Right lobe of liver (tissue), 4 donors: Measurements from ENCODE around the gene NVL.

ENCODE experiments used
- POLR2A ChIP-seq: fragments of 450-650 bp; IDR thresholded peaks from one replicate; pipeline ENCODE4 v1.6.1; 2017; ENCODE audit warnings: antibody characterized with exemption, mild to moderate bottlenecking
- TF ChIP-seq, protein P1 (sequence below), 4 donors: fragments of 200-600 bp in 3 of 4; fragments of 450-650 bp in 1 of 4; IDR thresholded peaks; one replicate each; pipeline versions ENCODE4 v1.5.1 to v1.8.0; 2016 to 2022; ENCODE audit warnings: antibody characterized with exemption in 4 of 4, mild to moderate bottlenecking in 2 of 4
- donor health status: DM: no; HTN: no; CAD: no.
- donor health status: DM: no; HTN: no; CAD: no.
- donor health status: DM: no; HTN: yes; CAD: no.

GRCh38 chr1:224329484-224329841 lies 509 bp downstream of the NVL start:
- TF ChIP-seq, protein P1, sequence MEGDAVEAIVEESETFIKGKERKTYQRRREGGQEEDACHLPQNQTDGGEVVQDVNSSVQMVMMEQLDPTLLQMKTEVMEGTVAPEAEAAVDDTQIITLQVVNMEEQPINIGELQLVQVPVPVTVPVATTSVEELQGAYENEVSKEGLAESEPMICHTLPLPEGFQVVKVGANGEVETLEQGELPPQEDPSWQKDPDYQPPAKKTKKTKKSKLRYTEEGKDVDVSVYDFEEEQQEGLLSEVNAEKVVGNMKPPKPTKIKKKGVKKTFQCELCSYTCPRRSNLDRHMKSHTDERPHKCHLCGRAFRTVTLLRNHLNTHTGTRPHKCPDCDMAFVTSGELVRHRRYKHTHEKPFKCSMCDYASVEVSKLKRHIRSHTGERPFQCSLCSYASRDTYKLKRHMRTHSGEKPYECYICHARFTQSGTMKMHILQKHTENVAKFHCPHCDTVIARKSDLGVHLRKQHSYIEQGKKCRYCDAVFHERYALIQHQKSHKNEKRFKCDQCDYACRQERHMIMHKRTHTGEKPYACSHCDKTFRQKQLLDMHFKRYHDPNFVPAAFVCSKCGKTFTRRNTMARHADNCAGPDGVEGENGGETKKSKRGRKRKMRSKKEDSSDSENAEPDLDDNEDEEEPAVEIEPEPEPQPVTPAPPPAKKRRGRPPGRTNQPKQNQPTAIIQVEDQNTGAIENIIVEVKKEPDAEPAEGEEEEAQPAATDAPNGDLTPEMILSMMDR (IDR thresholded peaks at IDR 0.05) = no peak
- TF ChIP-seq POLR2A = no peak
